Measurements from ENCODE around the gene AURKAIP1.
"Not testable (repeated sequence)": the region's sequence is repeated elsewhere in the genome, so short reads cannot be mapped to it uniquely, and the experiment has no call there.

The AURKAIP1 gene

DNA sequence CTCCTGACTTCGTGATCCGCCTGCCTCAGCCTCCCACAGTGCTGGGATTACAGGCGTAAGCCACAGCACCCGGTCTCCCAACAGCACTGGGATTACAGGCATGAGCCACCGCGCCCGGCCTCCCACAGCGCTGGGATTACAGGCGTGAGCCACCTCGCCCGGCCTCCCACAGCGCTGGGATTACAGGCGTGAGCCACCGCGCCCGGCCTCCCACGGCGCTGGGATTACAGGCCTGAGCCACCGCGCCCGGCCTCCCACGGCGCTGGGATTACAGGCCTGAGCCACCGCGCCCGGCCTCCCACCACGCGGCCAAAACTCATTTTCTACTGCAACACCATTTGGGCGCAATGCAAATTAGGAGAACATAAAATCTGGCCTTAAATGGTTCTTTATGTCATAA lies 10.3 kb upstream of the AURKAIP1 start:
- DNase-seq: not testable (repeated sequence)

- DNase-seq: no peak
Measured at GRCh38 chr1:1381294-1381693, 6.3 kb upstream of the AURKAIP1 start.

DNA sequence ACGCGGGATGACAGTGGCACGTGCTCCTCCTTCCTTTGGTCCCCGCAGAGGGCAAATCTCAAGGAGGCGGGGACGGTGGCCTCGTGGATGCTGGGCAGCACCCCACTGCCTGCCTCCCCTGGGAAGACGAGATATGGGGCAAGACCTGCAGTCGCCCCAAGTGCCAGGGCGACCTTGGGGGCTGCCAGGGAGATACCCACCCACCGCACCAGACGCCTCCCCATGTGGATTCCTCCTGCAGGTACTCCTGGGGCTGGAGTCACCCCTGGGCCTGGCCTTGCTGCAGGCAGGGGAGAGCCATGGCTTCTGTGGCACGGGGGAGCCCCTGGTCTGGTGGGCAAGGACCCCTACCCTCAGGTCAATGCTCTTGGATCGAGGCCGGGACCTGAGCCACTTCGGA lies 5.9 kb upstream of the AURKAIP1 start:
- no peak for DNase-seq

DNA sequence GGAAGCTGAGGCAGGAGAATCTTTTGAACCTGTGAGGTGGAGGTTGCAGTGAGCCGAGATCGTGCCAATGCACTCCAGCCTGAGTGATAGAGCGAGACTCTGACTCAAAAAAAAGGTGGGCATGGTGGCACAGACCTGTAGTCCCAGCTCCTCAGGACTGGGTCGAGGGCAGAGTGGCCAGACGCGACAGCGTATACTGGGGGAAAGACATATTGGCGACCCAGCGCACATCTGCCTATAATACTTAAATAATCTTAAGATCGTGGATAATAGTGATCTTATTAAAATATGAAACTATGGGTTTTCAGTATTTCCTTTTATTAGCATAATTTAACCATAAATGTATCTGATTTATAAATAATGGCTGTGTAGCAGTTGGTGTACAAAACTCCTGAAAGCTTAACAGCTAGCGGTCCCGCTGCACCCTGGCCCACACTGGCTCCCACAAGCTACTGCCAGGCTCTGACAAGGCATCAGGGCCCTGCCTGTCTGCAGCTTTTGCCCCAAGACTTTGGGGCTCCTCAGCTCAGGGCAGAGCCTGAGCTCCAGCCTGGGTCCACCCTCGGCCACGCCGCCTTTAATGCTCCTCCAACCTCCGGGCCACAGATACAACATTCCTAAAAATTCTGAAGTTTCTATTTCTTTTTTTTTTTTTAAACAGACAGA lies 2.7 kb upstream of the AURKAIP1 start:
- no peak for DNase-seq

- no peak for DNase-seq
Measured at GRCh38 chr1:1376551-1377226, 1.7 kb upstream of the AURKAIP1 start.

- peak; percentile 4 for DNase-seq
Measured at GRCh38 chr1:1374589-1374928, 448 bp downstream of the AURKAIP1 start.

GRCh38 chr1:1373815-1374588 lies 1.0 kb downstream of the AURKAIP1 start:
- no peak for DNase-seq

DNA sequence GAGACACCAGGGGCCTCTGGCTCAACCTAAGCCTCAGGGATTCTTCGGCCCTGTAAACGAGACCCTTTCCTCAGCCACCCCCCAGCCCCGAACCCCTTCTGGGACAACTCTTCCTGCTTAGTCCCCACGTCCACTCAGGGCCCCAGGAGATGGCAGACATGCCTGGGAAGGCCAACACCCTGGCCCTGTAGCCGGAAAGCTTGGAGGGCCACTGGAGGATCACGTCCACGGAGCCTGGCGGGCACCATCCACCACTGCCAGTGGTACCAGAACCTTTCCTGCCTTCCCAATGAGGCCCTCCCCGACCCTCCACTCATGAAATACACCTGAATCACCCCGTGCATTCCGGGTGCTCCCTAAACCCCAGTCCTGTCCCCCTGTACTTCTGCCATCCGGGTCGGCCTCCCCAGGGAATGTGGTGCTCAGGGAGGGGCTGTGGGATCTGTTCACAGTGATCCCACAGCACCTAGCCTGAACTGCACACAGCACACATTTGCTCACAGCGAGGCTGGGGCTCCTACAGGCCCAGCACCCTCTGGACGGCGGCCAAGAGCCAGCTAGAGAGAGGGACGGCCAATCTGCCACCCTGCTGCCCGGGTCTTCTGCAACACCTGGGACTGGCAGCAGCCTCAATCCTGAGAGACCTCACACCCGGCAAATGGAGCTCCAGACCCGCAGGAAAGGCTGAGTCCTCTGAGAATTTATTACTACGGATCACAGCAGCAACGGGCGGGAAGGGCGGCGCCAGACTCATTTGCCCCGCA lies 1.8 kb downstream of the AURKAIP1 start:
- no peak for DNase-seq

DNA sequence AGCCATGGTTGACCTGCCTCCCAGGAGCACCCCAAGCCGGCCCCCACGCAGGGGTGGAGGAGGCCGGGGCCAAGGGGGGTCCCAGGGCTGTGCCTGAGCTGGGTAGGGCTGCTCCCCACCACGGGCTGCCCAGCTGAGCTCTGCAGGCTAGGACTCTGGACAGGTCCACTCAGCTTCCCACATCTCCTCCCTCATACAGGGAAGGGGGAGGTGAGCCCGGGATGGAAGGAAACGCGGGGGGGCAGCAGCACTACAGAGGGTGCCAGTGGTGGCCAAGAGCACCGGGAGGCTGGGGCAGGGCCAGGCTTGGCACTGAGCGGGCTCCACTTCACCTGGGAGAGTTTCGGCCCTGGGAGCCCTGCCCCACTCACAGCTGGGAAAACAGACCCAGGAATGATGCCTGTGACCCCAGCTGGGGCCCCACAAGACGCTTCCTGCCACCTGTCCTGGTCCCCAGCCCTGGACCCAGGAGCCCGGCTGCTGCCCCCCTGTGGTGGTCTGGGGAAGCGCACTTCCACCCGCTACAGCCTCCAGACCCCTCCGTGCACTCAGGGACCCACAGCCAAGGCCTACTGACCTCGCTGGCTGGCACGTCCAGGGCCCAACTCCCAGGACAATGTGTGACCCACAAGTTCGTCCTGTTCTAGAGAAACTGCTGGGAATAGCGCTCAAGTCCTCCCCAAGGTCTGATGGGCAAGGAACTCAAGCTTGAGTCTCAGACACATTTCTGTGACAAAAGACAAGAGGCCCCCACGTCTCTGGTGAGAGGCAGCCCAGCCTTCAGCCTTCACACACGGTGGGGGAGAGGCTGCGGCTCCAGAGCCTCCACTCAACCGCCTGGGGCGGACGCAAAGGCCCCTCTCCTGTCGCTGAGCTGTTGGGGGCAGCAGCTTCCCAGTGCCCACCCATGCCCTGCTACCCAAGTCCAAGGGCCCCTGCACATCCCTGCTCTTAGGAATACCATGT lies 3.0 kb downstream of the AURKAIP1 start:
- peak; percentile 16 for DNase-seq

- DNase-seq: no peak
Measured at GRCh38 chr1:1371364-1371745, 3.7 kb downstream of the AURKAIP1 start.

DNA sequence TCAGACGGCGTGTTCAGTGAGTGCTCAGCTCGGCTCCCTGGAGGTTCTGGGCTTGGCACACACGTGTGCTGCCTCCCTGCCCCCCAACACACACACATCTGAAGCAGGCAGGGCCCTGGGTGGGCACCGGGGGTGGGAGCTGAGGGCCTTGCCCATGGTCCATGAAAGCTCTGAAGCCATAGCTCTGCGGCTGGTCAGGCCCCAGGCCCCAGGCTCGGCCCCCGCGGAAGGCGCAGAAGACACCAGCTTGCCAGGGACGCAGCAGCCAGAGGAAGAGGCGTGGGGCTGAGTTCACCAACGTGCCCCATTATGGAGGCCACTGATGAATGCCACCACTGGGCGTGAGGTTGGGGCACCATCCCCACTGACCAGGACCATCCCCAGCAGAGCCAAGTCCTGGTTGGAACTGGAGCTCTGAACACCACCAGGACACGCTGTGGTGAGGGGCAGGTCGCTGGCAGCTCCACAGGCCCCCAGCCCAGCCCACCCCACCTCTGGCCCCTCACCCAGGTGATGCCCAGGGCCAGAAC lies 4.2 kb downstream of the AURKAIP1 start:
- DNase-seq: no peak

DNA sequence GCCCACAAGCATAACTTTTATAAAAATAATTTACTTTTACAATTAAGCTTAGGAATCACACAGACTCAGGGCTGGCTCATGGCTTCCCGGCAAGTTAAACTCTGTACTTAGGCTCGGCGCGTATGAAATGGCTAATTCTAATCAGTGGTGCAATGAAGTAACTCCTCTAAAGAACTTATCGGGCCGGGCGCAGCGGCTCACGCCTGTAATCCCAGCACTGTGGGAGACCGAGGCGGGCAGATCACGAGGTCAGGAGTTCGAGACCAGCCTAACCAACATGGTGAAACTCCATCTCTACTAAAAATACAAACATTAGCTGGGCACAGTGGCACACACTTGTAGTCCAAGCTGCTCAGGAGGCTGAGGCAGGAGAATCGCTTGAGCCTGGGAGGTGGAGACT lies 4.9 kb downstream of the AURKAIP1 start:
- not testable (repeated sequence) for DNase-seq

DNA sequence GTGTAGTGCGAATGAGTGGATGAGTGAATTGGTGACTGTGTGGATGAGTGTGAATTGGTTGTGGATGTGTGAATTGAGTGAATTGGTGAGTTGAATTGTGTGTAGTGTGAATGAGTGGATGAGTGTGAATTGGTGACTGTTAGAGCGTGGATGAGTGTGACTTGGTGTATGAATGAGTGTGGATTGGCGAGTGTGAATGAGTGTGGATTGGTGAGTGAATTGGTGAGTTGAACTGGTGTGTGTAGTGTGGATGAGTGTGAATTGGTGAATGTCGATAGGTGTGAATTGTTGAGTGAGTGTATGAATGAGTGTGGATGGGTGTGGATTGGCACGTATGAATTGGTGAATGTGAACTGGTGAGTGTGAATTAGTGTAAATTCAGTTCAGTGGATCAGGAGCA lies 7.7 kb downstream of the AURKAIP1 start:
- no peak for DNase-seq

DNA sequence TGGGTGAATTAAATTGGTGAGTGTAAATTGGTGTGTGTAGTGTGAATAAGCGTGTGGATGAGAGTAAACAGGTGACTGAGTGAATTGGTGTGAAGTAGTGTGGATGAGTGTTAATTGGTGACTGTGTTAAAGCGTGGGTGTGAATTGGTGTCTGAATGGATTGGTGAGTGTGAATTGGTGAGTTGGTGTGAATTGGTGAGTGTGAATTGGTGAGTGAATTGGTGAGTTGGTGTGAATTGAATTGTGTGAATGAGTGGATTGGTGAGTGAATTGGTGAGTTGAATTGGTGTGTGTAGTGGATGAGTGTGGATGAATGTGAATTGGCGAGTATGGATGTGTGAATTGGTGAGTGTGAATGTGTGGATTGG lies 8.3 kb downstream of the AURKAIP1 start:
- DNase-seq: no peak

- DNase-seq: no peak
Measured at GRCh38 chr1:1365875-1366698, 8.9 kb downstream of the AURKAIP1 start.

- DNase-seq: no peak
Measured at GRCh38 chr1:1364266-1364665, 10.7 kb downstream of the AURKAIP1 start.

GRCh38 chr1:1361982-1362423 lies 13.0 kb downstream of the AURKAIP1 start:
- DNase-seq: no peak

GRCh38 chr1:1361233-1361981 lies 13.6 kb downstream of the AURKAIP1 start:
- DNase-seq: no peak

DNA sequence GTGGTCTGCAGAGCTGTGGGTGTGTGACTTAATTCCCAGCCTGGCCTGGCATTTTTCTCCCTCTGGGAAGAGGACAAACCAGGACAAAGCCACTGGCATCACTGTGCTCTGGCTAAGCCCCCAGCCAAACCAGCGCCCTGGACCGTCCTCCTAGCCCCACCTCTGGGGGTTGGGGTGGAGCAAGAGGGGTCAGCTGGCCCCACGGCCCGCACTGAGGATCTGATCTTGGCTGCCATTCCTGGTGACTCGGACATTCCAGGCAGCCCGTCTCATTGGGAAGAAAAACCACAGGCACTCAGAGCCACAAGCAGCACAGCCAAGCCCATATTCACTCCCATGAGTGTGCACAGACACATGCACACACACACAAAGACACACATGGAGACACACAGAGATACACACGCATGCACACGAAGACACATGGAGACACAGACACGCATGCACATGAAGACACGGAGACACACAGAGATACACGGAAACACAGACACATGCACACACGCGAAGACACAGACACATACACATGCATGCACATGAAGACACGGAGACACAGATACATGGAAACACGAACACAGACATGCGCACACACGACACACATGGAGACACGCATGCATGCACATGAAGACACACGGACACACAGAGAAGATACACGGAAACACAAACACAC lies 14.4 kb downstream of the AURKAIP1 start:
- DNase-seq: no peak

All from NCI-H1436 (cell line).